ENCODE results near the gene NOTCH1.

The NOTCH1 gene

DNA sequence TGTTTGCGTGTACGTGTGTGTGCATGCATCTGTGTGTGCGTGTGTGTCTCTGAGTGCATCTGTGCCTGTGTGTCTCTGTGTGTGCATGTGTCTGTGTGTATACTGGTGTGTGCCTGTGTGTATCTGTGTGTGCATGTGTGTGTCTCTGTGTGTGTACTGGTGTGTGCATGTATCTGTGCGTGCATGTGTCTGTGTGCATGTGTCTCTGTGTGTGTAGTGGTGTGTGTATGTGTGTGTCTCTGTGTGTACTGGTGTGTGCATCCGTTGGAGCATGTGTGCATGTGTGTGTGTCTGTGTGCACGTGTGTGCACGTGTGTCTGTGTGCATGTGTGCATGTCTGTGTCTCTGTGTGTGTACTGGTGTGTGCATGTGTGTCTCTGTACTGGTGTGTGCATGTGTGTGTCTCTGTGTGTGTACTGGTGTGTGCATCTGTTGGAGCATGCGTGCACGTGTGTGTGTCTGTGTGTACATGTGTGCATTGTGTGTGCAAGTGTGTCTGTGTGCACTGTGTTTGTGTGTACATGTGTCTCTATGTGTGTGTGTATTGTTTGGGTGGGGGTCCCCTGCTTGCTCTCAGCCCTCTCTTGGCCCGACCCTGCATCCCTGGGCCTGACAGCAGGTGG, 23.8 kb upstream of the NOTCH1 start:
- ATAC-seq = no peak
- TF ChIP-seq ZFP30 (CRISPR knock-in tag; IDR thresholded peaks at IDR 0.05) = no peak
- TF ChIP-seq, protein P1, sequence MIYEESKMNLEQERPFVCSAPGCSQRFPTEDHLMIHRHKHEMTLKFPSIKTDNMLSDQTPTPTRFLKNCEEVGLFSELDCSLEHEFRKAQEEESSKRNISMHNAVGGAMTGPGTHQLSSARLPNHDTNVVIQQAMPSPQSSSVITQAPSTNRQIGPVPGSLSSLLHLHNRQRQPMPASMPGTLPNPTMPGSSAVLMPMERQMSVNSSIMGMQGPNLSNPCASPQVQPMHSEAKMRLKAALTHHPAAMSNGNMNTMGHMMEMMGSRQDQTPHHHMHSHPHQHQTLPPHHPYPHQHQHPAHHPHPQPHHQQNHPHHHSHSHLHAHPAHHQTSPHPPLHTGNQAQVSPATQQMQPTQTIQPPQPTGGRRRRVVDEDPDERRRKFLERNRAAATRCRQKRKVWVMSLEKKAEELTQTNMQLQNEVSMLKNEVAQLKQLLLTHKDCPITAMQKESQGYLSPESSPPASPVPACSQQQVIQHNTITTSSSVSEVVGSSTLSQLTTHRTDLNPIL (CRISPR knock-in tag; IDR thresholded peaks at IDR 0.05; ENCODE audit: low read depth) = no peak
- TF ChIP-seq, protein P2, sequence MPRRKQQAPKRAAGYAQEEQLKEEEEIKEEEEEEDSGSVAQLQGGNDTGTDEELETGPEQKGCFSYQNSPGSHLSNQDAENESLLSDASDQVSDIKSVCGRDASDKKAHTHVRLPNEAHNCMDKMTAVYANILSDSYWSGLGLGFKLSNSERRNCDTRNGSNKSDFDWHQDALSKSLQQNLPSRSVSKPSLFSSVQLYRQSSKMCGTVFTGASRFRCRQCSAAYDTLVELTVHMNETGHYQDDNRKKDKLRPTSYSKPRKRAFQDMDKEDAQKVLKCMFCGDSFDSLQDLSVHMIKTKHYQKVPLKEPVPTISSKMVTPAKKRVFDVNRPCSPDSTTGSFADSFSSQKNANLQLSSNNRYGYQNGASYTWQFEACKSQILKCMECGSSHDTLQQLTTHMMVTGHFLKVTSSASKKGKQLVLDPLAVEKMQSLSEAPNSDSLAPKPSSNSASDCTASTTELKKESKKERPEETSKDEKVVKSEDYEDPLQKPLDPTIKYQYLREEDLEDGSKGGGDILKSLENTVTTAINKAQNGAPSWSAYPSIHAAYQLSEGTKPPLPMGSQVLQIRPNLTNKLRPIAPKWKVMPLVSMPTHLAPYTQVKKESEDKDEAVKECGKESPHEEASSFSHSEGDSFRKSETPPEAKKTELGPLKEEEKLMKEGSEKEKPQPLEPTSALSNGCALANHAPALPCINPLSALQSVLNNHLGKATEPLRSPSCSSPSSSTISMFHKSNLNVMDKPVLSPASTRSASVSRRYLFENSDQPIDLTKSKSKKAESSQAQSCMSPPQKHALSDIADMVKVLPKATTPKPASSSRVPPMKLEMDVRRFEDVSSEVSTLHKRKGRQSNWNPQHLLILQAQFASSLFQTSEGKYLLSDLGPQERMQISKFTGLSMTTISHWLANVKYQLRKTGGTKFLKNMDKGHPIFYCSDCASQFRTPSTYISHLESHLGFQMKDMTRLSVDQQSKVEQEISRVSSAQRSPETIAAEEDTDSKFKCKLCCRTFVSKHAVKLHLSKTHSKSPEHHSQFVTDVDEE (CRISPR knock-in tag; IDR thresholded peaks at IDR 0.05) = no peak
- no peak for TF ChIP-seq CSRNP3 (CRISPR knock-in tag; IDR thresholded peaks at IDR 0.05)
- no peak for TF ChIP-seq RARB (CRISPR knock-in tag; IDR thresholded peaks at IDR 0.05)
- no peak for TF ChIP-seq PPARA (CRISPR knock-in tag; IDR thresholded peaks at IDR 0.05; ENCODE audit: borderline replicate concordance)
- TF ChIP-seq GLIS3 (CRISPR knock-in tag; IDR thresholded peaks at IDR 0.05) = no peak
- TF ChIP-seq, protein P3, sequence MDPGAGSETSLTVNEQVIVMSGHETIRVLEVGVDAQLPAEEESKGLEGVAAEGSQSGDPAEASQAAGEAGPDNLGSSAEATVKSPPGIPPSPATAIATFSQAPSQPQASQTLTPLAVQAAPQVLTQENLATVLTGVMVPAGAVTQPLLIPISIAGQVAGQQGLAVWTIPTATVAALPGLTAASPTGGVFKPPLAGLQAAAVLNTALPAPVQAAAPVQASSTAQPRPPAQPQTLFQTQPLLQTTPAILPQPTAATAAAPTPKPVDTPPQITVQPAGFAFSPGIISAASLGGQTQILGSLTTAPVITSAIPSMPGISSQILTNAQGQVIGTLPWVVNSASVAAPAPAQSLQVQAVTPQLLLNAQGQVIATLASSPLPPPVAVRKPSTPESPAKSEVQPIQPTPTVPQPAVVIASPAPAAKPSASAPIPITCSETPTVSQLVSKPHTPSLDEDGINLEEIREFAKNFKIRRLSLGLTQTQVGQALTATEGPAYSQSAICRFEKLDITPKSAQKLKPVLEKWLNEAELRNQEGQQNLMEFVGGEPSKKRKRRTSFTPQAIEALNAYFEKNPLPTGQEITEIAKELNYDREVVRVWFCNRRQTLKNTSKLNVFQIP (CRISPR knock-in tag; IDR thresholded peaks at IDR 0.05; ENCODE audit: borderline replicate concordance, low read depth) = no peak
- TF ChIP-seq ARNTL (CRISPR knock-in tag; IDR thresholded peaks at IDR 0.05; ENCODE audit: borderline replicate concordance, low read depth) = no peak
- TF ChIP-seq SNAI2 (CRISPR knock-in tag; IDR thresholded peaks at IDR 0.05) = no peak
- no peak for TF ChIP-seq ESRRG (CRISPR knock-in tag; IDR thresholded peaks at IDR 0.05)
- no peak for TF ChIP-seq OSR1 (CRISPR knock-in tag; IDR thresholded peaks at IDR 0.05)
- no peak for TF ChIP-seq PATZ1 (CRISPR knock-in tag; IDR thresholded peaks at IDR 0.05; ENCODE audit: borderline replicate concordance)
- TF ChIP-seq ZC3H10 (CRISPR knock-in tag; IDR thresholded peaks at IDR 0.05) = no peak

- peak; percentile 4; the same call in 1 of the 3 replicates for ATAC-seq
- TF ChIP-seq ESRRG (CRISPR knock-in tag; IDR thresholded peaks at IDR 0.05) (no peak), TCF4 (CRISPR knock-in tag; IDR thresholded peaks at IDR 0.05; ENCODE audit: borderline replicate concordance) (no peak), ARNTL (CRISPR knock-in tag; IDR thresholded peaks at IDR 0.05; ENCODE audit: borderline replicate concordance, low read depth) (no peak), CSDC2 (CRISPR knock-in tag; IDR thresholded peaks at IDR 0.05) (peak; percentile 3; the same call in 1 of the 2 replicates), TOX (CRISPR knock-in tag; IDR thresholded peaks at IDR 0.05; ENCODE audit: borderline replicate concordance) (no peak)
- TF ChIP-seq, protein P3 (CRISPR knock-in tag; IDR thresholded peaks at IDR 0.05; ENCODE audit: borderline replicate concordance, low read depth) = no peak
These were observed 22.6 kb upstream of the NOTCH1 start for GRCh38 chr9:136568288-136569081.

All from SK-N-SH treated with all-trans-retinoic acid at 6 μM for 48 hours (cell line).